Body of pancreas (tissue), 4 donors: ENCODE results near the gene RIMBP2.

ENCODE experiments used
- POLR2A ChIP-seq, 3 donors: fragments of 450-650 bp; IDR thresholded peaks; one replicate each; pipeline ENCODE4 v1.6.1; 2016; ENCODE audit warnings: antibody characterized with exemption in 3 of 3, mild to moderate bottlenecking in 2 of 3
- TF ChIP-seq, protein P1 (sequence below), 7 experiments: fragments of 450-650 bp in 4 of 7; fragments of 200-600 bp in 3 of 7; sonication (generic) in 3 of 7; IDR thresholded peaks; one replicate each; pipeline ENCODE4 v1.5.1; 2016 to 2019; ENCODE audit warnings: antibody characterized with exemption in 7 of 7

DNA sequence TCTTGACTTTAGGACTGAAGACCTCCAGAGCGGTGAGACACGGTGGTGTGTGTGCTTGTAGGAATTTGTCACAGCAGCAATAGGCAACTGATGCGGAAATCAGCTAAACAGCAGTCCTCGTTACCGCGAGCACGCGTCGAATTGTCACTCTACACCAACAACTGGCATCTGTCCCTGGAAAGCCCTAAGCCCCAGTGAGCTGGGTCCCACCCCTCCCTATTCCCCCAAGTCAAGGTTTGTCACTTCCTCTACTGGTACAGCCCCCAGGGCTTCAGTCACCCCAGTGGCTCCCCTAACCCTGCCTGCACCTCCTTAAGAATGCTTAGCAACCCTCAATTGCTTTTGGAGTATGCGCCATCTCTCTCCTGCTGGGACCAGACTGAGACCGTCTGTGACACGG, 204.8 kb downstream of the RIMBP2 start:
- TF ChIP-seq, protein P1, sequence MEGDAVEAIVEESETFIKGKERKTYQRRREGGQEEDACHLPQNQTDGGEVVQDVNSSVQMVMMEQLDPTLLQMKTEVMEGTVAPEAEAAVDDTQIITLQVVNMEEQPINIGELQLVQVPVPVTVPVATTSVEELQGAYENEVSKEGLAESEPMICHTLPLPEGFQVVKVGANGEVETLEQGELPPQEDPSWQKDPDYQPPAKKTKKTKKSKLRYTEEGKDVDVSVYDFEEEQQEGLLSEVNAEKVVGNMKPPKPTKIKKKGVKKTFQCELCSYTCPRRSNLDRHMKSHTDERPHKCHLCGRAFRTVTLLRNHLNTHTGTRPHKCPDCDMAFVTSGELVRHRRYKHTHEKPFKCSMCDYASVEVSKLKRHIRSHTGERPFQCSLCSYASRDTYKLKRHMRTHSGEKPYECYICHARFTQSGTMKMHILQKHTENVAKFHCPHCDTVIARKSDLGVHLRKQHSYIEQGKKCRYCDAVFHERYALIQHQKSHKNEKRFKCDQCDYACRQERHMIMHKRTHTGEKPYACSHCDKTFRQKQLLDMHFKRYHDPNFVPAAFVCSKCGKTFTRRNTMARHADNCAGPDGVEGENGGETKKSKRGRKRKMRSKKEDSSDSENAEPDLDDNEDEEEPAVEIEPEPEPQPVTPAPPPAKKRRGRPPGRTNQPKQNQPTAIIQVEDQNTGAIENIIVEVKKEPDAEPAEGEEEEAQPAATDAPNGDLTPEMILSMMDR (IDR thresholded peaks at IDR 0.05), result no peak
- no peak for TF ChIP-seq POLR2A (IDR thresholded peaks at IDR 0.05)
